Gastroesophageal sphincter (tissue), 4 donors: ENCODE data around the gene SLX9. TPM values are rescaled to one million over a fixed set of nuclear protein-coding genes. Genes with fewer than 3 reads are reported as not detected.

Experiments used
- ATAC-seq: fragments of 150-250 bp; one replicate; pipeline ENCODE4 v1.9.1; 2016; ENCODE audit warnings: mild to moderate bottlenecking, moderate library complexity
- H3K27ac ChIP-seq, 4 donors: fragments of 200-600 bp; sonication (generic) in 3 of 4; 1 replicate in 3 of 4; 2 replicates in 1 of 4; pipeline ENCODE4 v1.5.1; 2016 to 2019
- H3K27me3 ChIP-seq: fragments of 200-600 bp; sonication (generic); one replicate; pipeline ENCODE4 v1.5.1; 2019
- H3K36me3 ChIP-seq, 2 donors: fragments of 200-600 bp; sonication (generic); one replicate each; pipeline ENCODE4 v1.5.1; 2019; ENCODE audit warnings: control low read depth in 1 of 2
- H3K4me1 ChIP-seq, 3 donors: fragments of 200-600 bp; sonication (generic); 1 replicate in 2 of 3; 2 replicates in 1 of 3; pipeline ENCODE4 v1.5.1; 2016 to 2019; ENCODE audit warnings: control low read depth in 2 of 3
- H3K4me3 ChIP-seq, 2 donors: fragments of 200-600 bp; sonication (generic); one replicate each; pipeline ENCODE4 v1.5.1; 2019; ENCODE audit warnings: mild to moderate bottlenecking in 1 of 2, moderate library complexity in 1 of 2
- H3K9me3 ChIP-seq, 3 donors: fragments of 200-600 bp; sonication (generic); one replicate each; pipeline ENCODE4 v1.5.1; 2017 to 2019; ENCODE audit warnings: control low read depth in 2 of 3
- EP300 ChIP-seq: sonication (generic); formaldehyde crosslinking; IDR thresholded peaks from one replicate; pipeline ENCODE4 v1.6.1; 2017; ENCODE audit warnings: antibody characterized with exemption, mild to moderate bottlenecking
- POLR2A ChIP-seq, 2 donors: fragments of 450-650 bp; IDR thresholded peaks; one replicate each; pipeline ENCODE4 v1.6.1; 2017; ENCODE audit warnings: antibody characterized with exemption in 2 of 2, mild to moderate bottlenecking in 2 of 2, moderate library complexity in 1 of 2
- POLR2AphosphoS5 ChIP-seq: sonication (generic); formaldehyde crosslinking; IDR thresholded peaks from one replicate; pipeline ENCODE4 v1.6.1; 2017; ENCODE audit warnings: antibody characterized with exemption
- WGBS, 2 donors: methylation state at CpG; one replicate each; pipeline ENCODE4 v1.1.5; 2018; ENCODE audit warnings: low coverage in 1 of 2; 5-methylcytosine and 5-hydroxymethylcytosine counted together
- total RNA-seq, 4 donors: library from RNA; depleted of rRNA; stranded (reverse); fragments of >200 nt; gene quantifications; one replicate each; pipeline ENCODE4 v1.1.0, GENCODE V29; 2016
- TF ChIP-seq, protein P1 (sequence below), 4 experiments: fragments of 200-600 bp in 2 of 4; fragments of 450-650 bp in 2 of 4; sonication (generic) in 1 of 4; IDR thresholded peaks; one replicate each; pipeline ENCODE4 v1.5.1; 2017 to 2019; ENCODE audit warnings: antibody characterized with exemption in 4 of 4, mild to moderate bottlenecking in 2 of 4, moderate library complexity in 2 of 4

The SLX9 gene
- total RNA-seq, 4 donors from 2014 or later, result 15.7 to 53.9 (median 36.4) TPM

DNA sequence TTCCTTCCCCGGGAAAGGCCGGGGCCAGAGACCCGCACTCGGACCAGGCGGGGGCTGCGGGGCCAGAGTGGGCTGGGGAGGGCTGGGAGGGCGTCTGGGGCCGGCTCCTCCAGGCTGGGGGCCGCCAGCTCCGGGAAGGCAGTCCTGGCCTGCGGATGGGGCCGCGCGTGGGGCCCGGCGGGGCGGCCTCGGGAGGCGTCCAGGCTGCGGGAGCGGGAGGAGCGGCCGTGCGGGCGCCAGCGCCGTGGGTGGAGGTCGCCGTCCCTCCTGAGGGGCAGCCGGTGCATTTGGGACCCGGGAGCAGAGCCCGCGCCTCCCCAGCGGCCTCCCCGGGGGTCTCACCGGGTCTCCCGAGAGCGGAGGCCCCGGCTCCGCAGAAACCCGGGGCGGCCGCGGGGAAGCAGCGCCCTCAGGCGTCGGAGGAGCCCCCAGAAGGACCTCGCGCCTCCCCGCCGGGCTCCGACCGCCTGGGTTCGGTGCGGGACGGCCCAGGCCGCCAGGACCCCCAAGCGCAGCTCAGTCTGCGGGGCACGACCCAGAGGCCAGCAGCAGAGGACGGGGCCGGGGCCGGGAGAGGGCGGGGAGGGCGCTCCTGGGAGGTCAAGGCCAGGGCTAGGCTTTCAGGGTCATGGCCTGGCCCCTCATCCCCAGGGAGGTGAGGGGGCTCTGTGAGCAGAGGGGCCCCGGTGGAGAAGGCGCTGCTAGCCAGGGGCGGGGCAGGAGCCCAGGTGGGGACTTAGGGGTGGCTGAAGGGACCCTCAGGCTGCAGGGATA, 7.2 kb upstream of the SLX9 start:
- Histone ChIP-seq H3K9me3 (peaks cover 0 to 5% (median 0%) of the 10 kb centered on the region in 3 donors), H3K4me1 (peaks cover 0 to 38% (median 17%) of the 10 kb centered on the region in 3 donors), H3K27ac (peak overlapping the region in 1 of 4 donors; percentile 62), H3K36me3 (no peaks in the 10 kb centered on the region), H3K4me3 (peak overlapping the region; percentile 38 to 57), H3K27me3 (peaks cover 79% of the 10 kb centered on the region)
- no peak for TF ChIP-seq POLR2AphosphoS5
- TF ChIP-seq, protein P1, sequence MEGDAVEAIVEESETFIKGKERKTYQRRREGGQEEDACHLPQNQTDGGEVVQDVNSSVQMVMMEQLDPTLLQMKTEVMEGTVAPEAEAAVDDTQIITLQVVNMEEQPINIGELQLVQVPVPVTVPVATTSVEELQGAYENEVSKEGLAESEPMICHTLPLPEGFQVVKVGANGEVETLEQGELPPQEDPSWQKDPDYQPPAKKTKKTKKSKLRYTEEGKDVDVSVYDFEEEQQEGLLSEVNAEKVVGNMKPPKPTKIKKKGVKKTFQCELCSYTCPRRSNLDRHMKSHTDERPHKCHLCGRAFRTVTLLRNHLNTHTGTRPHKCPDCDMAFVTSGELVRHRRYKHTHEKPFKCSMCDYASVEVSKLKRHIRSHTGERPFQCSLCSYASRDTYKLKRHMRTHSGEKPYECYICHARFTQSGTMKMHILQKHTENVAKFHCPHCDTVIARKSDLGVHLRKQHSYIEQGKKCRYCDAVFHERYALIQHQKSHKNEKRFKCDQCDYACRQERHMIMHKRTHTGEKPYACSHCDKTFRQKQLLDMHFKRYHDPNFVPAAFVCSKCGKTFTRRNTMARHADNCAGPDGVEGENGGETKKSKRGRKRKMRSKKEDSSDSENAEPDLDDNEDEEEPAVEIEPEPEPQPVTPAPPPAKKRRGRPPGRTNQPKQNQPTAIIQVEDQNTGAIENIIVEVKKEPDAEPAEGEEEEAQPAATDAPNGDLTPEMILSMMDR (IDR thresholded peaks at IDR 0.05), result peak in 3 of 4 experiments; percentile 47 to 90 (median 55)
- WGBS, 2 donors, result no CpG with 5 or more reads among the region's 68 CpGs
- ATAC-seq, result peak; percentile 42

DNA sequence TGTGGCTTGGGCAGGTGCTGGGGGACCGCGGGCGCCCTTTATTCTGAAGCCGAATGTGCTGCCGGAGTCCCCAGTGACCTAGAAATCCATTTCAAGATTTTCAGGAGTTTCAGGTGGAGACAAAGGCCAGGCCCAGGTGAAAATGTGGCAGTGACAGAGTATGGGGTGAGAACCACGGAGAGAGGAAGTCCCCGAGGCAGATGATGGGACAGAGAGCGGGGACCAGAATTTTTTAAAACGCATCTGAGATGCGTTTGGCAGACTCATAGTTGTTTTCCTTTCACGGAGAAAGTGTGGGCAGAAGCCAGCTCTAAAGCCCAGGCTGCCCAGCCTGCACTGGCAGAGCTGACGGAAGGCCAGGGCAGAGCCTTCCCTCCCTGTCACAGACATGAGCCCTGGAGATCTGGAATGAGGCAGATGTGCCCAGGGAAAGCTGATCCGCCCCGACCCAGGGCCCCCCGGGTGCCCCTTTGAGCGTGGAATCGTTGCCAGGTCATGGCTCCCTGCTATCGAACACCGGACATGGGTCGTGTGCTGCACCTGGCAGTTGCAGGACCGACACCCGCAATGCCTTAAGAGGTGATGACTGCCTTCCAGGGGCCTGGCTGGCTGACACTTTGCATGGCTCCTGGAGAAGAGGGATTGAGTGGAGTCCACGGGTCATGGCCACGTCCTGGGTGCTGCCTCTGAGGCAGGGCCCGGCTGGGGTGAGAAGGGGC, 6.5 kb upstream of the SLX9 start:
- ATAC-seq, result no peak
- H3K4me1 ChIP-seq, result peaks cover 0 to 30% (median 17%) of the 10 kb centered on the region in 3 donors
- no peak overlapping the region for H3K4me3 ChIP-seq
- TF ChIP-seq POLR2A (IDR thresholded peaks at IDR 0.05) (no peak), POLR2AphosphoS5 (no peak), EP300 (no peak)
- TF ChIP-seq, protein P1 (IDR thresholded peaks at IDR 0.05), result no peak
- H3K27me3 ChIP-seq, result peaks cover 71% of the 10 kb centered on the region
- peaks cover 0 to 5% (median 0%) of the 10 kb centered on the region in 3 donors for H3K9me3 ChIP-seq
- no peak overlapping the region for H3K27ac ChIP-seq
- H3K36me3 ChIP-seq, result no peaks in the 10 kb centered on the region
- WGBS, 2 donors, result 51 to 55% methylated on average over 4 to 8 of the region's 25 CpGs

DNA sequence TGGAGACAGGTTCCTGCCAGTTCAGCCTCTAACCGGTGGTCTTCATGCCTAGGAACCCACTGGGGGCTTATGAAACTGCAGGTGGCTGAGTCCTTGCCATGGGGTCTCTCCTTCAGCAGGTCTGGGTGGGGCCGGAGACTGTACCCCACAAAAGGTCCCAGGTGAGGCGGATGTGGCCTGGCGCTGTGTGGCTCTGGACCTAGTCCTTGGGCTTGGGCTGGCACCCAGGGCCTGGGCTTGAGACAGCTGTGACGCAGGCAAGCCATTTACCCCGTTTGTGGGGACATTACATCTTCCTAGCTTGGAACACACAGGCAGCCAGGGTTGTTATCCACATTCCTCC, 5.9 kb upstream of the SLX9 start:
- TF ChIP-seq POLR2AphosphoS5, result no peak
- no peak for TF ChIP-seq POLR2A (IDR thresholded peaks at IDR 0.05)
- TF ChIP-seq EP300, result no peak
- TF ChIP-seq, protein P1 (IDR thresholded peaks at IDR 0.05), result no peak
- Histone ChIP-seq H3K27me3 (peaks cover 67% of the 10 kb centered on the region), H3K9me3 (peaks cover 0 to 5% (median 0%) of the 10 kb centered on the region in 3 donors), H3K4me3 (no peak overlapping the region), H3K36me3 (no peaks in the 10 kb centered on the region), H3K27ac (no peak overlapping the region), H3K4me1 (peaks cover 0 to 32% (median 17%) of the 10 kb centered on the region in 3 donors)
- no peak for ATAC-seq
- WGBS, 2 donors, result no CpG with 5 or more reads among the region's 6 CpGs

DNA sequence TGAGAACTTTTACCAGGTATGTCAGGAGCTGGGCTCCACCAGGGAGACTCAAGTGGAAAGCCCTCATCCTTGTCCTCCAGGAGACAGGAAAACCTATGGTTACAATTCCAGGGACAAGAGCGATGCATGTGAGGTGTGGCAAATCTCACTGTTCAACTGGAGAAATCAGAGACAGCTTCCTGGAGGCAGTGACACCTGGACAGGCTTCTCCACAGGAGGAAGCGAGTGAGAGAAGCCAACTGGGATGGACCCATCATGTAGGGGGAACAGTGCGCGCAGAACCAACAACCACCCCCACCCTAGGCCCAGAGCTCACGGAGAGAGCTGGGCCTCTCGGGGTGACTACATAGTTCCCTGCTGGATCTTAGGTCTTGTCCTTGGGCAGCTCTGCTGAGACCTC, 5.6 kb upstream of the SLX9 start:
- ATAC-seq, result no peak
- H3K4me3 ChIP-seq, result no peak overlapping the region
- no peak overlapping the region for H3K27ac ChIP-seq
- 100% methylated on average over 1 to 2 of the region's 6 CpGs for WGBS, 2 donors
- H3K27me3 ChIP-seq, result peaks cover 63% of the 10 kb centered on the region
- no peaks in the 10 kb centered on the region for H3K36me3 ChIP-seq
- TF ChIP-seq EP300 (no peak), POLR2A (IDR thresholded peaks at IDR 0.05) (no peak)
- peaks cover 0 to 5% (median 0%) of the 10 kb centered on the region in 3 donors for H3K9me3 ChIP-seq
- H3K4me1 ChIP-seq, result peaks cover 0 to 36% (median 17%) of the 10 kb centered on the region in 3 donors

DNA sequence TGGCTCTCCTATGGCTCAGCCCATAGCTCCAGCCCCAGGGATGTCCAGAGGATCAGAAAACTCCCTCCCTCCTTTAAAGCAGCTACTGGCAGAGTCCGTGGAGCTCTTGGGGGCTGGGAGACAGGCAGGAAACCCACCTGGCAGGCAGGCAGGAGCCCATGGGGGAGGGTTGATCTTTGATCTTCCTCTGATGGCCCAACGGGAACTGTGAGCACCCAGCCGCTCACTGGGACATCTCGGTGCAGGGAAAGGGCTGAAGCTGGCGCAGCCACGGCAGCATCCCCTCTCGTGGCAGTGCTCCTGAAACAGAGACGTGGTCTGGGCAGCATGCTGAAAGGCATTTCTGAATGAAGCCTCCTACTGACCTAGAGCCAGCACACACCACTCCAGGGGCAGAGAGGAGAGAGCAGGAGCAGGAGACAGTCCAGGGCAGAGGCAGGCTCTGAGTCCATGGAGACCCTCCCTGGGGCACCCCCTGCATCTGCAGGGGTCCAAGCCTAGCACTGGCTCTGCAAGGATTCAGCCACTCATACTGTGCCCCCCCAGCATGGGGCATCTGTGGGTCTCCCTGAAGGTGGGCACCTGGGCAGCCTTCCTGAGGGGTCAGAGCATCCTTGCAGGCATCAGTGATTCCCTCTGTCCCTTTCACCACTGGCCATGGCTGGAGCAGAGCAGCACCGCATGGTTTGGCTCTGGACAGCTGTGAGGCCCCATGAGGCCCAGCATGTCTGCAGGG, 4.9 kb upstream of the SLX9 start:
- H3K4me1 ChIP-seq, result peaks cover 0 to 39% (median 17%) of the 10 kb centered on the region in 3 donors
- TF ChIP-seq POLR2A (IDR thresholded peaks at IDR 0.05) (no peak), EP300 (no peak), POLR2AphosphoS5 (no peak)
- TF ChIP-seq, protein P1 (IDR thresholded peaks at IDR 0.05), result no peak
- no peaks in the 10 kb centered on the region for H3K9me3 ChIP-seq
- no peak for ATAC-seq
- H3K36me3 ChIP-seq, result no peaks in the 10 kb centered on the region
- WGBS, 2 donors, result 60 to 100% methylated on average over 1 of the region's 9 CpGs
- no peak overlapping the region for H3K27ac ChIP-seq
- no peak overlapping the region for H3K4me3 ChIP-seq
- H3K27me3 ChIP-seq, result peaks cover 56% of the 10 kb centered on the region
